ENCODE measurements around the gene MSI2.
A peak's percentile ranks its signal among the peaks of the same experiment; 100 is the strongest.

The MSI2 gene

DNA sequence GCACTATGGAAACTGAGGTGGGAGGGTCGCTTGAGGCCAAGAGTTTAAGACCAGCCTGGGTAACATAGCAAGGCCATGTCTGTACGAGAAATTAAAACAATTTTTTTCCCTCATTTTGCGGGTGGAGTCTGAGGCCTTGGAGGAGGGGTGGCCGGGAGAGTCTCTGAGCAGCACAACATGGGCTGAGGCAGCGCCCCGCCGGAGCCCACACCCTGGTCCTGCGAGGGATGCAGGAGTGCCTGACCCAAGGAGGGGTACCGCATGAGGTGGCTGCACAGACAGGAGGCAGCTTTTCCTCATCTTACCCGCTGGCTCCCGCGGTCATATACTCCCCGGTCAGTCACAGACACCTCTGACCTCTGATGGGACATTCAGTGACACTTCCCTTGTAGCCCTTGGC, 67.7 kb downstream of the MSI2 start:
- no peak for DNase-seq

- DNase-seq, result no peak
Measured at GRCh38 chr17:57324631-57325030, 68.3 kb downstream of the MSI2 start.

DNA sequence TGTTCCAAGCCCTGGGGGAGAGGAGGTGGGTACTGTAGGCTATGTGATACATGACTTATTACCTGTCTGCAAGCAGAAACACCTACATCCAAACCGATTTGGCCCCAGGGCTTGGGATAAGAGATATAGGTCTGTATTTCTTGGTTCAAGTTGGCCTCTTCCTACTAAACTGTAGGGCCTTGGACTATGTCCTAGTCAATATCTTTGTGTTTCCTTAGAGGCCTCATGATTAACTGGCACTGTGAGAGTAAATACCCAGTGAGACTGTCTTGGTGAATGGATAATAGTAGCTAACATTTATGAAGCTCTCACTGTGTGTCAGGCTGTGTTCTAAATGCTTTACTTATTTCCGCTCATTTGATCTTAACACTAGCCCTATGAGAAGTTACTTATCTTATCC, 70.0 kb downstream of the MSI2 start:
- DNase-seq, result no peak

GRCh38 chr17:57326764-57327163, 70.4 kb downstream of the MSI2 start:
- no peak for DNase-seq

- DNase-seq, result no peak
Measured at GRCh38 chr17:57327176-57327970, 71.0 kb downstream of the MSI2 start.

DNA sequence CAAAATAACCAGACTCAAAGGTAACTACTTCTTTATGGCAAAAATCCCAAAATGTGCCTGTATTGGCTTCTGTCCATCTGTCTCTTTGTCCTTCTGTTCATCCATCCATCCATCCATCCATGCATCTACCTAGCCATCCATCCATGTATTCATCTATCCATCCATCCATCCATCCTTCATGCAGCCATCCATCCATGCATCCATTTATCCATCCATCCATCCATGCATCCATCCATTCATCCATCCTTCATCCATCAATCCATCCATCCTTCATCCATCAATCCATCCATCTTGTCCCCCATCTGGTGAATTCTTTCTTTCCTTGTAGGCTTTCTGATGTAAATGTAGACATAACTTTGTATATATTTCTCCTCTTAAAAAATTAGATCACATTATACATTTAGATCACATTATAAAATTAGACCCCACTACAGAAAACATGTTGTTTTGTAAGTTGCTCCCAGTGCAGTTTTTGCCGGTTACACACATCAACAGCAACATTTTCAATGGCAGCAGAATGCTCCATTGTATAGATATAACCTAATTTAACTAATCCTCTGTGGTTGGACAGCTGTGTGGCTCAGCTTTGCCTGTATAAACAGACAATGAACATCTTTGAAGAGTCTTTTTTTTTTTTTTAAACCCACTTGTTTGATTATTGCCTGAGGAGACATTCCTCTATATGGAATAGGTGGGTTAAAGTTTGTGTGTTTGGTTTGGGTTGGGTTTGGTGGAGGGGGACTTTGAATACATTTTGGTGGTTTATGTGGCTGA, 72.0 kb downstream of the MSI2 start:
- peak; percentile 21 for DNase-seq

DNA sequence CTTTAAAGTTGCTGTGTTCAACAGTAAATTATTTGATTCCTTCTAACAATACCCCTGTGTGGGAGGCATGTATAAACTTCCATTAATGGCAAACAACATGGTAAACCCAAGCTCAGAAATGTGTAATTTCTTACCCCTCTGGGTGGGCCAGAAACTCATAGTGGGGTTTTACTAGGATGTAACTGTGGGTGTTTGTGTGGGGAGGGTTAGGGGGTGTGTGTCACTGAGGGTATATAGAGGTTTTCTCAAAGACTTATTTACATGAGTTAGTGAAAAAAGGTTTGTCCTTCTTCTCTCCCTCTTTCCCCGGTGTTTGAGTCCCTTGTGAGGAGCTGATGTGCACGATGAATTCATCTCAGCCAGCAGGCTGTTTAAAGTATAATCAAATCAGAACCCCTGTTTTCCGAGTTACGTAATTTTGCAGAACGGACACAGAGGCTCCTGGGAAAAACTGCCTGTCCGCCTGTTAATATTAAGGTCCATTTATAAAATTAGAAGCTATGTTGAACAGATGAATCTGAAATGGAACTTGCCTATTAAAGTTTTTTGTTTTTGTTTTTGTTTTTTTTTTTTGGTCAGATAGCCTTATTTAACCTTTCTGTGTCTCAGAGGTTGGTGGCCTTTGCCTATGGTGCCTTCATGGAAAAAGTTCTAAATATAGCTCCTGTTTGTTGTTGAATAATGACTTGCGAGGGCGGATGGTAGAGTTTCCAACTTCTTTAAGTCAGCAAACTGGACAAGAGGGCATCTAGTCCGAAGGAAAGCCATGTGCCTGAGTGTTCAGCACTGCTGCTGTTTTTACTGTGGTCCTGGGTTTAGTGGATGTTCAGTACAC, 73.3 kb downstream of the MSI2 start:
- DNase-seq, result no peak

DNA sequence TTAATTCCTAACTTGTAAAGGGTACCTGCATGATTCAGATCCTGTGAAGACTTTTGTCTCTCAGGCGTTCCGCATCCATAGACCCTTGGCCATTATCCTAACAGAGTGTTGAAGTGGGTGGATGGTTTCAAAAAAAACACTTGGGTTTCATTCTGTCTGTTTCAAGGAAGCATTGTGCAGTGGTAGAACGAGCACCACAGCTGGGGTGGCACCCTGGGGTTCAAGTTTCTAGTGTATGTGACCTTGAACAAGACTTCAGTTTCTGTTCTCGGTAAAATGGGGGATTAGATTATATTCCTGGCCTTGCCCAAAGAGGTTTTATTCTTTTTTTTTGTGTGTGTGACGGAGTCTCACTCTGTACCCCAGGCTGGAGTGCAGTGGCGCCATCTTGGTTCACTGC, 74.3 kb downstream of the MSI2 start:
- no peak for DNase-seq

- DNase-seq, result no peak
Measured at GRCh38 chr17:57331423-57331822, 75.1 kb downstream of the MSI2 start.

- no peak for DNase-seq
Measured at GRCh38 chr17:57332501-57332900, 76.2 kb downstream of the MSI2 start.

DNA sequence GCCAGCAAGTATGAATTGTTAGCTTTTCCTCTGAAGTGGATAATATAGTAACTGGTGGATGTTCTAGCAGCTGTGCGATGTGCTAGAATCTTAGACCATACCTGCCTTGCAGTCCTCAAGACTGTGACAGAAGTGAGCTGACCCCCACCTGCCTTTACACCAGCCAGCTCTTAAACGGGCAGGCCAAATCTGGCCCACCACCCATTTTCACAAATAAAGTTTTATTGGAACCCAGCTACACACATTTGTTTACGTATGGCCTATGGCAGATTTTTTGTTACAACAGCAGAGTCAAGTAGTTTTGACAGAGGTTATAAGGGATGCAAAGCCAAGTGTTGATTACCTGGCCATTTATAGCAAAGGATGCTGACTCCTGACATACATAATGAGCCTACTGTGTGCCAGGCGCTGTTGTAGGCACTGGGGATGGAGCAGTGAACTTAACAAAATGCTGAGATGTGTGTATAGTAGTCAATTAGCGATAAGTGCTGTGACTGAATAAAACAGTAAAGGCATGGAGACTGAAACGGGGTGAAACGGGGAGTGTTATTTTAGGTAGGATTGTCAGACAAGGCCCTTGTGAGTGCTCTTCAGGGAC, 79.0 kb downstream of the MSI2 start:
- no peak for DNase-seq

GRCh38 chr17:57337390-57337789, 81.1 kb downstream of the MSI2 start:
- DNase-seq, result no peak

- DNase-seq, result no peak
Measured at GRCh38 chr17:57338257-57338914, 82.1 kb downstream of the MSI2 start.

DNA sequence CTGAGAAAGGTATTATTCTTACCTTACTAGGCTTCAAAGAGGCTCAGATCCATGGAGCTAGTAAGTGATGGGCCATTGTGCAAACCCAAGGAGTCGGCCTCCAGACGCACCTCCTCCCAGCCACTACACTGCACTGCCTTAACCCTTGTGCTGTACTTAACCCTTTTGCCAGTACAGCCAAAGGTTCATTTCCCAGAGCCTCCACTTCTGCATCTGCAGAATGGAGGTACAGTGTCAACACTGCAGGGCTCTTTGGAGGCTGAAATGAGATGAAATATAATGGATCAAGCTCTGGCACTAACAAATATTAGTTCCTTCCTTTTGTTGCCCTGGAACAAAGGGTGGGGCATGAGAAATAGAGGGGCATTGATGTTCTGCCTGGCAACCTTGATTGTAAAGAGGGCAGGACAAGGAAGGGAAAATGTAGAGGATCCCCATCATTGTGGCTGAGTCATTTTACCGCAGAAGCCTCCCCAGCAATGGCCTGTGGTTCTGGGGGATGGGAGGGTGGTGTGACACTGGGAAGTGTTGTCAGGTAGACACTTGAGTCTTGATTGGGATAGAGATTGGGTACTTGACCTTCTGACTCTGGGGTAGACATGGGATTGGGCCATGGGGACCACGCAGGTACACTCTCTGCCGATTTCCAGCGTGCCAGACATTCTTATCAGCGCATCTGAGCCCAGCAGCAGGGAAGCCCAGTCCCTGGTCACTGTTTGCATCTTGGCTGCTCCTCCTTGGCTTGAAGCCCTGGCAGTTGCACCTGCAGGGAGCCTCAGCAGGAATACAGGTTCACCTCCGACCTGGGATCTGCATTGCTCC, 84.0 kb downstream of the MSI2 start:
- DNase-seq, result no peak

GRCh38 chr17:57341611-57342540, 85.6 kb downstream of the MSI2 start:
- no peak for DNase-seq

GRCh38 chr17:57342963-57343589, 86.8 kb downstream of the MSI2 start:
- DNase-seq, result no peak

GRCh38 chr17:57343717-57344116, 87.4 kb downstream of the MSI2 start:
- DNase-seq, result no peak

- no peak for DNase-seq
Measured at GRCh38 chr17:57344261-57344660, 87.9 kb downstream of the MSI2 start.

DNA sequence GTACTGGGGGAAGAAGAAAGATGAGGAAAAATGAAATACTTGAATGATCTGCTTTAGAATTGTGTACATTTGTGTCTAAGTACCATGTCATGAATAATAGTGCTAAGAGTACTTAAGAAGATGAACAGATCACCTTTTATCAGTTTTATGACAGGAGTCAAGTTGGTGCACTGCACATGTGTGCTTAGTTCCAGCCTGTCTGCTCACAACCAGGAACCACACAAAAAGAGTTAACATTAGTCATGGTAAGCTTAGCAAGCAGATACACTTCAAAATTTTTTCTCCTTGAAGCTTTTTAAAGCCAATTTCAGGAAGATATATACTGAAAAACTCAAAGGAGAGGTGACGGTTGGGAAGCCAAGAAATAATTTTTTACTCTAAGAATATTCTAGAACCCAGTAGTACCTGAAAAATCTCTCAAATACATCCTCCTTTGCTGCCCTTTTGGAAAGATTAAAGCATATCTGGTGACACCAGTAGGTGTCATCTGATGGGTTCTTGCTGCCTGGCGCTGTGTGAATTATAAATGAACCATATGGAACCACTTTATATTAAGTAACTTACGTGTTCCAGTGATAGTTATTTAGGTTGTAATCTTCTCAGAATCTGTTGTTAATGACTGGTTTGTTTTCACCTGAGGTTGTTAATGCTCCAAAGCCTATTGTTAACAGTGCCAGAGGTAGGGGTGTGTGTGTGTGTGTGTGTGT, 93.4 kb downstream of the MSI2 start:
- peak; percentile 90 for DNase-seq
